Stromal cell of bone marrow (primary cell): Measurements from ENCODE around the gene HIC2.
"Not testable (repeated sequence)": the region's sequence is repeated elsewhere in the genome, so short reads cannot be mapped to it uniquely, and the experiment has no call there.

ENCODE experiments used
- DNase-seq: peaks from one replicate; pipeline ENCODE4 v3.0.0-alpha.2; 2012; ENCODE audit warnings: low read depth

HIC2 gene

DNA sequence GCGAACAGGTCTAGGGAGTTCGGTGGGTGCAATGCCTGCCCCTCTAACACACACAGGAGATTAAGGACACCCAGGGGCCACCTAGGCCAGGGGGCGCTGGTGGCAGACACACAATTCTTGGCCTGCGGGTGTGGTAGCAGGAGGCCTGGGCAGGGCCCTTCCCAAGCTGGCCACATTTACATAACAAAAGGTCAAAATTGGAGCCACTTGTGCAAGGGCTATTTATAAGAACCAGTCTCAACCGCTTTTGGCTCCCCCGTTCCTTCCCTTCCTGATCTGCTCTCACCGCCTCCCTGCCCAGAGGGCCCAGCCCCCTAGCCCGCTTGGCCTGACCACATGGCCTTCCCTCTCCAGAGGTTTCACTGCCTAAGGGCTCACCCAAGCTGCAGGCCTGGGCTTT is 75.1 kb downstream of the HIC2 start:
- not testable (repeated sequence) for DNase-seq

GRCh38 chr22:21493789-21494782 is 76.9 kb downstream of the HIC2 start:
- not testable (repeated sequence) for DNase-seq

- DNase-seq = not testable (repeated sequence)
Observed at GRCh38 chr22:21497984-21498383, 80.8 kb downstream of the HIC2 start.

- DNase-seq = not testable (repeated sequence)
Observed at GRCh38 chr22:21498489-21498888, 81.3 kb downstream of the HIC2 start.

DNA sequence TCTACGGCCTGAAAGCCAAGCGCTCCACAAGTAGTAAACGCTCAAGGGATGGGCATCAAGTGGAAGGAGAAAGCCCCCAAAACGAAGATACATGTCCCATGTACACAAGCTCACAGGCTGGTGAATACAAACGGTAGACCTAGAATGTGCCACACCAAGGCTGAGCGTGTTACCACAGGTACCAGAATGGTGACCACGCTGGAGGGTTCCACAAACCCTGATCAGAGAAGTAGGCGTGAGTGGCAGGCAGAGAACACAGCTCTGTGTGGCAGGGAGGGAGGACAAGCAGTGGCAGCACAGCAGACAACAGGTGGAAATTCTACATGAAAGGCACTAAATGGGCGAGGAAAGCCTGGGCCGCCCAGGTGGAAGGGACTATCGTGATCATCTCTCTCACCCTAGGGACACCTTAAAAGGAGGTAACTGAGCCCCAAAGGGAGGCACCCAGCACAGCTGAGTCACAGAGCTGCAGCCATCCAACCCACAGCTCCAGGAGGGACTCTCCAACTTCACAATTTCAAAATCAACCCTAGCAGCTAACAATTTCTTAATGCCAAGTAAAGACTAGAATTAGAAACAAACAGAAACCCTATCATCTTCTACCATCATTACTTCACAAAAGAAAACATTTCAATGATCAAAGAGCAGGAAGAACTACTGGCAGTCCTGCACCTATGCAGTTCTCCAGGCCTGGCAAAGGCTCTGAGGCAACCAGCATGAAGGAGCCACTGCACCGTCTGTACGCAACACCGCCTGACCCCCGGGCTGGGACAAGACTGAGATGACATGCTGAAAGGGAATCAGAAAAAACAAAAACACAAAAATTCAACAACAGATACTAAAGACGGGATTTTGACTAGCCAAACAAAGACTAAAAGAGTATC is 82.7 kb downstream of the HIC2 start:
- DNase-seq = not testable (repeated sequence)
